ENCODE measurements around the gene PHKA2. TPM values are rescaled to one million over a fixed set of nuclear protein-coding genes. Genes with fewer than 3 reads are reported as not detected.

The PHKA2 gene
- total and polyA plus RNA-seq, 7 experiments from 2014 or later, result 7.9 to 54.3 (median 40.8) TPM

- ATAC-seq, result no peak
Measured at GRCh38 chrX:18924507-18925088, 59.3 kb downstream of the PHKA2 start.

GRCh38 chrX:18920566-18920965 is 63.3 kb downstream of the PHKA2 start:
- H3K4me1 Mint-ChIP-seq, result no peaks in the 10 kb centered on the region
- ChIA-PET POLR2A (no interaction called here), CTCF (no interaction called here)
- H3K27ac Mint-ChIP-seq, result no peak overlapping the region
- Histone ChIP-seq H3K27me3 (ENCODE audit: control insufficient read depth in 2 of 2, insufficient read depth in 2 of 2, low read length in 2 of 2) (no peaks in the 10 kb centered on the region), H3K9me3 (ENCODE audit: control insufficient read depth in 2 of 3, low read length in 3 of 3) (no peaks in the 10 kb centered on the region), H3K27ac (ENCODE audit: low read depth, low read length) (no peak overlapping the region), H3K36me3 (ENCODE audit: control insufficient read depth in 2 of 3, insufficient read depth in 3 of 3, low read length in 3 of 3) (peaks cover 0 to 24% (median 0%) of the 10 kb centered on the region in 3 experiments), H3K4me1 (ENCODE audit: control insufficient read depth in 2 of 2, insufficient read depth in 2 of 2, low read length in 2 of 2) (no peaks in the 10 kb centered on the region), H3K4me3 (ENCODE audit: low read length) (no peak overlapping the region)
- H3K4me3 Mint-ChIP-seq, result no peak overlapping the region
- no peak for DNase-seq
- H3K9me3 Mint-ChIP-seq, result peaks cover 0 to 4% (median 0%) of the 10 kb centered on the region in 11 donors
- no peak for ATAC-seq
- H3K27me3 Mint-ChIP-seq, result no peaks in the 10 kb centered on the region
- intact Hi-C loops (cut with micrococcal nuclease), result no loop called here
- H3K36me3 Mint-ChIP-seq, result peaks cover 4 to 35% (median 28%) of the 10 kb centered on the region in 5 donors

More at GRCh38 chrX:18924507-18925088, 59.3 kb downstream of the PHKA2 start:
- Mint-ChIP-seq H3K27ac (no peak overlapping the region), H3K36me3 (peaks cover 0 to 19% (median 7%) of the 10 kb centered on the region in 5 donors), H3K4me1 (no peaks in the 10 kb centered on the region), H3K9me3 (no peaks in the 10 kb centered on the region), H3K27me3 (no peaks in the 10 kb centered on the region), H3K4me3 (no peak overlapping the region)
- ChIA-PET POLR2A (no interaction called here), CTCF (no interaction called here)
- H3K27me3 ChIP-seq (ENCODE audit: control insufficient read depth in 2 of 2, insufficient read depth in 2 of 2, low read length in 2 of 2), result no peaks in the 10 kb centered on the region
- no peak overlapping the region for H3K27ac ChIP-seq (ENCODE audit: low read depth, low read length)
- no peak for DNase-seq
- no peak overlapping the region for H3K4me3 ChIP-seq (ENCODE audit: low read length)
- intact Hi-C loops (cut with micrococcal nuclease), result no loop called here
- H3K36me3 ChIP-seq (ENCODE audit: control insufficient read depth in 2 of 3, insufficient read depth in 3 of 3, low read length in 3 of 3), result peaks cover 0 to 18% (median 0%) of the 10 kb centered on the region in 3 experiments
- H3K4me1 ChIP-seq (ENCODE audit: control insufficient read depth in 2 of 2, insufficient read depth in 2 of 2, low read length in 2 of 2), result no peaks in the 10 kb centered on the region
- no peaks in the 10 kb centered on the region for H3K9me3 ChIP-seq (ENCODE audit: control insufficient read depth in 2 of 3, low read length in 3 of 3)

GRCh38 chrX:18920079-18920478 is 63.8 kb downstream of the PHKA2 start:
- no peak overlapping the region for H3K27ac Mint-ChIP-seq
- Histone ChIP-seq H3K36me3 (ENCODE audit: control insufficient read depth in 2 of 3, insufficient read depth in 3 of 3, low read length in 3 of 3) (peaks cover 0 to 19% (median 0%) of the 10 kb centered on the region in 3 experiments), H3K4me1 (ENCODE audit: control insufficient read depth in 2 of 2, insufficient read depth in 2 of 2, low read length in 2 of 2) (no peaks in the 10 kb centered on the region), H3K4me3 (ENCODE audit: low read length) (no peak overlapping the region), H3K9me3 (ENCODE audit: control insufficient read depth in 2 of 3, low read length in 3 of 3) (no peaks in the 10 kb centered on the region), H3K27me3 (ENCODE audit: control insufficient read depth in 2 of 2, insufficient read depth in 2 of 2, low read length in 2 of 2) (no peaks in the 10 kb centered on the region), H3K27ac (ENCODE audit: low read depth, low read length) (no peak overlapping the region)
- H3K9me3 Mint-ChIP-seq, result peaks cover 0 to 4% (median 0%) of the 10 kb centered on the region in 11 donors
- H3K4me1 Mint-ChIP-seq, result no peaks in the 10 kb centered on the region
- H3K4me3 Mint-ChIP-seq, result no peak overlapping the region
- H3K36me3 Mint-ChIP-seq, result peaks cover 4 to 36% (median 30%) of the 10 kb centered on the region in 5 donors
- ATAC-seq (no peak), DNase-seq (no peak)
- intact Hi-C loops (cut with micrococcal nuclease), result no loop called here
- CTCF ChIA-PET, result no interaction called here
- H3K27me3 Mint-ChIP-seq, result no peaks in the 10 kb centered on the region
- POLR2A ChIA-PET, result no interaction called here

GRCh38 chrX:18917831-18918230 is 66.1 kb downstream of the PHKA2 start:
- ATAC-seq, result no peak
- Histone ChIP-seq H3K9me3 (ENCODE audit: control insufficient read depth in 2 of 3, low read length in 3 of 3) (no peaks in the 10 kb centered on the region), H3K36me3 (ENCODE audit: control insufficient read depth in 2 of 3, insufficient read depth in 3 of 3, low read length in 3 of 3) (peaks cover 0 to 24% (median 0%) of the 10 kb centered on the region in 3 experiments), H3K4me1 (ENCODE audit: control insufficient read depth in 2 of 2, insufficient read depth in 2 of 2, low read length in 2 of 2) (no peaks in the 10 kb centered on the region), H3K4me3 (ENCODE audit: low read length) (no peak overlapping the region), H3K27me3 (ENCODE audit: control insufficient read depth in 2 of 2, insufficient read depth in 2 of 2, low read length in 2 of 2) (no peaks in the 10 kb centered on the region), H3K27ac (ENCODE audit: low read depth, low read length) (no peak overlapping the region)
- no peaks in the 10 kb centered on the region for H3K4me1 Mint-ChIP-seq
- DNase-seq, result no peak
- H3K36me3 Mint-ChIP-seq, result peaks cover 4 to 36% (median 30%) of the 10 kb centered on the region in 5 donors
- no peaks in the 10 kb centered on the region for H3K27me3 Mint-ChIP-seq
- H3K9me3 Mint-ChIP-seq, result peaks cover 0 to 4% (median 0%) of the 10 kb centered on the region in 11 donors
- H3K4me3 Mint-ChIP-seq, result no peak overlapping the region
- H3K27ac Mint-ChIP-seq, result no peak overlapping the region
- ChIA-PET POLR2A (no interaction called here), CTCF (no interaction called here)
- intact Hi-C loops (cut with micrococcal nuclease), result no loop called here

GRCh38 chrX:18906286-18906685 is 77.6 kb downstream of the PHKA2 start:
- Mint-ChIP-seq H3K27me3 (no peaks in the 10 kb centered on the region), H3K27ac (no peak overlapping the region), H3K4me1 (no peaks in the 10 kb centered on the region), H3K9me3 (peaks cover 0 to 2% (median 0%) of the 10 kb centered on the region in 11 donors), H3K4me3 (no peak overlapping the region), H3K36me3 (peaks cover 0 to 14% (median 2%) of the 10 kb centered on the region in 5 donors)
- ChIA-PET CTCF (no interaction called here), POLR2A (no interaction called here)
- intact Hi-C loops (cut with micrococcal nuclease), result no loop called here
- peaks cover 0 to 49% (median 0%) of the 10 kb centered on the region in 3 experiments for H3K36me3 ChIP-seq (ENCODE audit: control insufficient read depth in 2 of 3, insufficient read depth in 3 of 3, low read length in 3 of 3)
- no peaks in the 10 kb centered on the region for H3K4me1 ChIP-seq (ENCODE audit: control insufficient read depth in 2 of 2, insufficient read depth in 2 of 2, low read length in 2 of 2)
- ATAC-seq (no peak), DNase-seq (no peak)
- H3K4me3 ChIP-seq (ENCODE audit: low read length), result no peak overlapping the region
- H3K9me3 ChIP-seq (ENCODE audit: control insufficient read depth in 2 of 3, low read length in 3 of 3), result no peaks in the 10 kb centered on the region
- H3K27ac ChIP-seq (ENCODE audit: low read depth, low read length), result no peak overlapping the region
- H3K27me3 ChIP-seq (ENCODE audit: control insufficient read depth in 2 of 2, insufficient read depth in 2 of 2, low read length in 2 of 2), result no peaks in the 10 kb centered on the region

GRCh38 chrX:18900401-18900976 is 83.4 kb downstream of the PHKA2 start:
- POLR2A ChIA-PET, result no interaction called here

More at GRCh38 chrX:18900401-18900976, 83.4 kb downstream of the PHKA2 start:
- no peaks in the 10 kb centered on the region for H3K27me3 Mint-ChIP-seq
- peaks cover 0 to 7% (median 0%) of the 10 kb centered on the region in 7 donors for H3K4me1 Mint-ChIP-seq
- Histone ChIP-seq H3K9me3 (ENCODE audit: control insufficient read depth in 2 of 3, low read length in 3 of 3) (no peaks in the 10 kb centered on the region), H3K27ac (ENCODE audit: low read depth, low read length) (no peak overlapping the region), H3K4me3 (ENCODE audit: low read length) (no peak overlapping the region), H3K4me1 (ENCODE audit: control insufficient read depth in 2 of 2, insufficient read depth in 2 of 2, low read length in 2 of 2) (no peaks in the 10 kb centered on the region), H3K36me3 (ENCODE audit: control insufficient read depth in 2 of 3, insufficient read depth in 3 of 3, low read length in 3 of 3) (peaks cover 0 to 22% (median 0%) of the 10 kb centered on the region in 3 experiments), H3K27me3 (ENCODE audit: control insufficient read depth in 2 of 2, insufficient read depth in 2 of 2, low read length in 2 of 2) (no peaks in the 10 kb centered on the region)
- ATAC-seq (no peak), DNase-seq (no peak)
- H3K9me3 Mint-ChIP-seq, result no peaks in the 10 kb centered on the region
- no peak overlapping the region for H3K4me3 Mint-ChIP-seq
- H3K27ac Mint-ChIP-seq, result peak overlapping the region in 1 of 9 donors; percentile 38
- H3K36me3 Mint-ChIP-seq, result peaks cover 0 to 9% (median 0%) of the 10 kb centered on the region in 5 donors
- CTCF ChIA-PET, result interaction anchor here (0.6 kb wide), 1 partner anchor 14 kb away, joined by 3 read pairs; no protein-coding TSS in a partner anchor
- intact Hi-C loops (cut with micrococcal nuclease), result loop anchor here in 1 of 2 donors (1.0 kb wide), 1 partner anchor 509 kb away; no protein-coding TSS in a partner anchor

Measured in naive thymus-derived CD4-positive, alpha-beta T cell (primary cell).